Nephron (organoid): ENCODE measurements around the gene KIF23.

Experiments
- H3K27ac Mint-ChIP-seq, 3 experiments: 2 replicates each; pipeline ENCODE4 v1.8.0; 2020; ENCODE audit warnings: mixed read lengths in 3 of 3, mild to moderate bottlenecking in 2 of 3, moderate library complexity in 1 of 3
- H3K27me3 Mint-ChIP-seq: 2 replicates; pipeline ENCODE4 v1.8.0; 2021; ENCODE audit warnings: low read depth, mild to moderate bottlenecking, moderate library complexity, mixed read lengths
- H3K36me3 Mint-ChIP-seq: 2 replicates; pipeline ENCODE4 v1.8.0; 2020; ENCODE audit warnings: low read depth, mixed read lengths
- H3K4me1 Mint-ChIP-seq: 2 replicates; pipeline ENCODE4 v1.8.0; 2020; ENCODE audit warnings: mixed read lengths
- H3K4me3 Mint-ChIP-seq, 3 experiments: 2 replicates each; pipeline ENCODE4 v1.8.0; 2020; ENCODE audit warnings: mild to moderate bottlenecking in 3 of 3, mixed read lengths in 3 of 3, moderate library complexity in 2 of 3
- H3K9me3 Mint-ChIP-seq: 2 replicates; pipeline ENCODE4 v1.8.0; 2020; ENCODE audit warnings: mixed read lengths
- CTCF ChIP-seq, 3 experiments: fragments of 200-600 bp; sonication (generic); IDR thresholded peaks; one replicate each; pipeline ENCODE4 v1.5.0; 2021; ENCODE audit warnings: antibody characterized with exemption in 3 of 3; ENCODE audit not compliant: unreplicated experiment in 3 of 3

Gene KIF23

DNA sequence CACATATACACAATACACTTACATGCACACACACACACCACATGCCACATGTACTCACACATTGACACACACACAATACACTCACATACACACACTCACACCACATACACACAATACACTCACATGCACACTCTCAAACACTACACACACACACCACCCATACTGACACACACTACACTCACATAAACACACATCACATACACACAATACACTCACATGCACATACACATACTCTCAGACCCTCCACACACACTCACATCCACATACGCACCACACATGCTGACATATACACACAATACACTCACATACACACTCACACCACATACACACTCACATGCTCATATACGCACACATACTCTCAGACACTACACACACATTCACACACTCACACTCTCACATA lies 28.3 kb upstream of the KIF23 start:
- Mint-ChIP-seq H3K9me3 (no peaks in the 10 kb centered on the region), H3K27me3 (peaks cover 8% of the 10 kb centered on the region), H3K4me1 (peaks cover 5% of the 10 kb centered on the region), H3K27ac (no peak overlapping the region), H3K36me3 (no peaks in the 10 kb centered on the region), H3K4me3 (no peak overlapping the region)
- no peak for TF ChIP-seq CTCF (IDR thresholded peaks at IDR 0.05; ENCODE audit: unreplicated experiment in 3 of 3)

DNA sequence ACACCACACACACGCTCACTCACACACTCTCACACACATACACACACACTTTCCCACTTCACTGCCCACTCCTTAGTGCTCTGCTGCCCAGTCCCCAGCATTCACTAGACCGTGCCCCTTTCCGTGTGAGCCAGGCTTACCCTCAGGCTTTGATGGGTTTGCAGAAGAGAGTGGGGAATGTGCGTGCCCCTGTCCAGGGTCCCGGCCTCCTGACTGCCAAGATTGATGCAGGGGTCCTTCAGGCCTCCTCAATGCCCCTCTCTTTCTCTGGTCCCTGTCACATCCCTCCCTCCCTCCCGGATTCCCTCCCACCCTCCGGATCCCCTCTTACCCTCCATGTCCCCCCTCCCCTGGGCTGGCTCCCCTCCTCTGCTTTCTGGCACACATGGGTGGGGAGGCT lies 27.9 kb upstream of the KIF23 start:
- Mint-ChIP-seq H3K36me3 (no peaks in the 10 kb centered on the region), H3K4me3 (no peak overlapping the region), H3K4me1 (peaks cover 5% of the 10 kb centered on the region), H3K27me3 (peaks cover 8% of the 10 kb centered on the region), H3K27ac (no peak overlapping the region), H3K9me3 (no peaks in the 10 kb centered on the region)
- TF ChIP-seq CTCF (IDR thresholded peaks at IDR 0.05; ENCODE audit: unreplicated experiment in 3 of 3), result no peak

- H3K27ac Mint-ChIP-seq, result no peak overlapping the region
- no peaks in the 10 kb centered on the region for H3K36me3 Mint-ChIP-seq
- H3K4me1 Mint-ChIP-seq, result peaks cover 5% of the 10 kb centered on the region
- no peaks in the 10 kb centered on the region for H3K9me3 Mint-ChIP-seq
- TF ChIP-seq CTCF (IDR thresholded peaks at IDR 0.05; ENCODE audit: unreplicated experiment in 3 of 3), result no peak
- peaks cover 12% of the 10 kb centered on the region for H3K27me3 Mint-ChIP-seq
- H3K4me3 Mint-ChIP-seq, result no peak overlapping the region
Observed at GRCh38 chr15:69388260-69388705, 25.9 kb upstream of the KIF23 start.

DNA sequence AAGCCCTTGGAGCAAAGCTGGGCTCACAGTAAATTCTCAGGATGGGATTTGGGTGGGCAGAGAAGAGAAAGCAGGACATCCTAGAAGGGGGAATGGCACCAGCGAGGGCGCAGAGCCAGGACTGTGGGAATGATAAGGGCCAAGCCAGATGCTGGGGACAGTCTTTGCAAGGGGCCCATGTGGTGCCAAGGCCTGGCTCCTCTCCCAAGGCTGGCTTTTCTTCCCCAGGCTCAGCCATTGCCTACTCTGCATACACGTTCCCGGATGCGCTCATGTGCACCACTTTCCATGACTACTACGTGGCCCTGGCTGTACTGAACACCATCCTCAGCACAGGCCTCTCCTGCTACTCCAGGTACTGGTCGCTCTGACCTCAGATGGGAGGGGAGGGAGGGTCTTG lies 24.7 kb upstream of the KIF23 start:
- Mint-ChIP-seq H3K4me3 (no peak overlapping the region), H3K9me3 (no peaks in the 10 kb centered on the region), H3K4me1 (peaks cover 13% of the 10 kb centered on the region), H3K27ac (peak overlapping the region in 1 of 3 experiments; percentile 59), H3K27me3 (peaks cover 16% of the 10 kb centered on the region), H3K36me3 (no peaks in the 10 kb centered on the region)
- no peak for TF ChIP-seq CTCF (IDR thresholded peaks at IDR 0.05; ENCODE audit: unreplicated experiment in 3 of 3)

- peaks cover 19% of the 10 kb centered on the region for H3K4me1 Mint-ChIP-seq
- peaks cover 21% of the 10 kb centered on the region for H3K27me3 Mint-ChIP-seq
- no peaks in the 10 kb centered on the region for H3K36me3 Mint-ChIP-seq
- H3K4me3 Mint-ChIP-seq, result no peak overlapping the region
- no peaks in the 10 kb centered on the region for H3K9me3 Mint-ChIP-seq
- no peak for TF ChIP-seq CTCF (IDR thresholded peaks at IDR 0.05; ENCODE audit: unreplicated experiment in 3 of 3)
- no peak overlapping the region for H3K27ac Mint-ChIP-seq
Observed at GRCh38 chr15:69390575-69390974, 23.6 kb upstream of the KIF23 start.

DNA sequence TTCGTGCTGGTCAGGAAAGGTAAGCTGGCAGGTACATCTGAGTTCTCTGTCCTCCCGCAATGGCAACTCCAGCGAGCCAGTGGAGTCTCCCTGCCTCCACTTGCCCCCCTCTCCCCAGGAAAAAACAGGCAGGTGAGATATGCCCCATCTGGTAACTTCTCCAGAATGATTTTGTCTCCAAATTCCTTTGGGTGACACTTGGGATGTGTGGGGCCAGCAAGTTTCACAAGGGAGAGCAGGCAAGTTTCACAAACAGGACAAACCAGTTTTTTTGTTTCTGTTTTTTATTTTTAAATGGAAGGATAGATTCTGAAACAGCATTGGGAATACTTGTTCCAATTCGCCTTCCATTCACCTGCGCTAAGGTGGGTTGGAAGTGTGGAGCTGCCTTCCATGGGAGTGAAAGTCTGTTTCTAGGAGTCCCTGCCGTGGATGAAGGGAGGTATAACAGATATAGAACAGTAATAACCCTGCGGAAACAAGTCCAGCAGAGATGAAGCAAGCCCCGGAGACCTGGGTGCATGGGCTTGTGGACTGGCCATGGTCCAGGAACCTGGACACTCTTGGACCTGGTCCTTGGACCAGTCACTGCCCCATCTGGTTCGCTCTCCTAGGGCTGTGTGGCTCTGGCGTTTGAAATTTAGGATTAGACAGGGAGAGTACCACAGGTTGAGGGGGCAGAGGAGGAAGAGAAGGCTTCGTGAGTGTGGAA lies 22.9 kb upstream of the KIF23 start:
- peaks cover 19% of the 10 kb centered on the region for H3K4me1 Mint-ChIP-seq
- no peak overlapping the region for H3K4me3 Mint-ChIP-seq
- TF ChIP-seq CTCF (IDR thresholded peaks at IDR 0.05; ENCODE audit: unreplicated experiment in 3 of 3), result no peak
- no peaks in the 10 kb centered on the region for H3K36me3 Mint-ChIP-seq
- H3K27ac Mint-ChIP-seq, result peak overlapping the region in 1 of 3 experiments; percentile 28
- peaks cover 21% of the 10 kb centered on the region for H3K27me3 Mint-ChIP-seq
- H3K9me3 Mint-ChIP-seq, result no peaks in the 10 kb centered on the region
